GM21786 (cell line): Measurements from ENCODE around the gene FBXW7.
"Not testable (repeated sequence)": the region's sequence is repeated elsewhere in the genome, so short reads cannot be mapped to it uniquely, and the experiment has no call there.

Experiments
- ATAC-seq: cut with Tn5 transposase; IDR thresholded peaks from one replicate; pipeline ENCODE4 v1.9.1; 2021; ENCODE audit not compliant: unreplicated experiment

Gene FBXW7

DNA sequence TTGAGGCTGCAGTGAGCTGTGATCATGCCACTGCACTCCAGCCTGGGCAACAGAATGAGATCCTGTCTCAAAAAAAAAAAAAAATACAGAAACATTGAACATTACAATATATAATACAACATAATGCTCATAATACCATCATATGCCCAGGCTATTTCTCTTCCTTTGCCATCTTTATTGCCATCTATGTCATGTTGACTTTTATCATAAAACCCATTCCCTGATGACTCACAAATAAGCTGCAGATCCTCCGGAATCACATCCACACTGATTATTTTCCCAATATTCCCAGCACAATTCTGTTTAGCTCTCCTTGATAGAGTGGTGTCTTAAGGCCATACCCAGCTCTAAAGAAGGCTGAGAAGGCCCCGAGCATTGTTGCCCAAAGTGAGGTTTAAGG is 9.2 kb upstream of the FBXW7 start:
- ATAC-seq = no peak

- not testable (repeated sequence) for ATAC-seq
Observed at GRCh38 chr4:152544533-152544932, 8.6 kb upstream of the FBXW7 start.

DNA sequence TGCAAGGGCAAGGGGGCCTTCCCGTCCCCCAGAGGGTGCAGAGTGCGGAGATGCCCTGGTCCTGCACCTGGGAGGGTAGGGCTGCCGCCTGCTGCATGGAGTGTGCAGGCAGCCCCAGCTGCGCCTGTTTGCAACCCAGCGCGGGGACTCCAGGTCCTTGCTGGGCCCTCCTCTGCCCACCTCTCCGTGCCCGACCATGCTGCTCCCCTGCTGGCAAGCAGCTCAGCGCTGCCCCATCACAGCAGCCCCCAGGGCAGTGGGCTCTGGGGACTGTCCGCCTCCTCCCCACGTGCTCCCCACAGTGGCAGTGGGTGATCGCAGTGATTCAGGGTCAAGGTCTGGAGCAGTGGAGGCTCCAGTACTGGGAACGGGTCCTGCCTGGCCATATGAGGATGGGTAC is 5.0 kb upstream of the FBXW7 start:
- no peak for ATAC-seq

DNA sequence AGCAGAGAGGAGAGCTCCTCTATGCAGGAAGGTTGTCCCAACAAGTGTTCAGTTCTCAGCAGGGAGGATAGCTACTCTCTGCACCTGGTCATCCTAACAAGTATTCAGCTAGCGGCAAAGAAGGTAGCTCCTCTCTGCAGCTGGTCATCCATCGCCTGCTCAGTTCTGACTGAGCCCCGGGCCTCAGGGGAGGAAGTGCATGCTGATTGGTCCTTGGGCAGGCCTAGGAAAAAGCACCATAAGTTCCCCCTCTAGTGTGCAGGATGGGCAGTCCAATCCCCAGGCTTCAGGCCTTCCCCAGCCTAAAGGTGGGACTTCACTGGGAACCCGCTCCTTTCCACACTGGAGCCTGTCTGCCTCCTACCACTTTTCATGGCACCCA is 4.4 kb upstream of the FBXW7 start:
- ATAC-seq = peak; percentile 28

DNA sequence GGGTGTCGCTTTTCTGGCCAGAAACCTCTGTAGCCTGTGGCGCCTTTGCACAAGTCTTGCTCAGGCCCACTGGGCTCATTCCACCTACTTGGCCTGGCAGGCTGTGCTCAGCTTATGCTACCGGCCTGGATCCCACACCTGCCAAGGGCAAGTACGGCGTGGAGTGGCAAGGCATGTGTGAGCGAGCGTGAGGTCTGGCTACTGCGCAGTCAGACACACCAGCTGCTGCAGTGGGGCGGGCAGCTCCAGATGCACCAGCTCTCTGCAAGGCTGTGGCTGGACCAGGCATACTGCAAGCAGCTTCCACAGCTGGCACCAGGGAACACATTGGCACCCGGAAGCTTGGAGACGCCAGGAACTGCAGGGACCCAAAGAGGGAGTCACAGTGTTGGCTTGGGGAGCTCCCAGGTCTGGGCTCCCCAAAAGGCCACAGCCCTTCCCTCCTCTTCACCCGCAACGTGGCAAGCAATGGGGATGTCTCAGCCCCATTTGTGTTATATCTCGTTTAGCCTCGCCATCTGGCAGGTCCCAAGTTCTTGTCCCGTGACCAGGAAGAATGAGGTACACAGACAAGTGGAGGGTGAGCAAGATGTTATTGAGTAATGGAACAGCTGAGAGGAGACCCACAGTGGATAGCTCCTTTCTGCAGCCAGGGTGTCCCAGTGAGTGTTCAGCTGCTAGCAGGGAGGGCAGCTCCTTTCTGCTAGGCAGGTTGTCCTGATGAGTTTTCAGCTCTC is 3.8 kb upstream of the FBXW7 start:
- ATAC-seq = no peak

- ATAC-seq = no peak
Observed at GRCh38 chr4:152537881-152538280, 2.0 kb upstream of the FBXW7 start.

GRCh38 chr4:152536545-152537182 is 772 bp upstream of the FBXW7 start:
- ATAC-seq = peak; percentile 23

GRCh38 chr4:152535360-152535902 is 461 bp downstream of the FBXW7 start:
- ATAC-seq = peak; percentile 5

DNA sequence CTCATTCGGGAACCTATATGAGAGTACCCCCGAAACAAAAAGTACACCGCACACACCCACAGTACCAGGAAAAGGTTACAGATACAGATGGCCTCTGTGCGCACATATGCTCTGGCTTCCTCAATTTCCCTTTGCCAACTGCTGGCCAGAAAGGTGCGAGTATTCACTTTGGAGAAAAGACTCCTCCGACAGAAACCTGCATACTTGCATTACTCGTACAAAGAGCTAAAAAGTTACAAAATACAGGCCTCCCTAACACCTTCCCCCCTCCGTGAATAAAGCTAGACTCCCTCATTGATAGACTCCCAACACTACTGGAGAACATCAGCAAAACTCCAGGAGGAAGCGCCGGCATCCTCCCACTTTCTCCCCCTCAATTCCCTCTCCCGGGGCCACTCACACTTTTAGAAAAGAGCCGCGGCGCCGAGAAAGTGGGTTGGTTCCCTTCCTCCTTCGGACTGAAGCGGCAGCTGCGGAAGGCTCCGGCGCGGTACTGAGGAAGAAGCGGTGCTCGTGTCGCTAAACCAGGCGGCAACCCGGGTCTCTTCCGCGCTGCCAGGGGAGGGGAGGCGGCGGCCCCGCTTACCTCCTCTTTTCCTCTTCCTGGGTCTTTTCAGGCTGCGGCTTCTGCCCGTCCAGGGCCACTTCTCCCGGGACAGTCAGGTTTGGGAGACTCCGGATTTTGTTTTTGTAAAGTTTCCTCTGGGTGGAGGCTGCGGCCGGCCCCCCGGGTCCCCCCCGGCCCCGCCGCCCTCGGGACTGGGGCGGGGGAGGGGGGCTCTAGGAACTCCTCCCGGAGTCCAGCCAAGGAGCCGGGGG is 1.1 kb downstream of the FBXW7 start:
- no peak for ATAC-seq

- no peak for ATAC-seq
Observed at GRCh38 chr4:152531479-152531878, 4.4 kb downstream of the FBXW7 start.

GRCh38 chr4:152530600-152530999 is 5.3 kb downstream of the FBXW7 start:
- no peak for ATAC-seq

- ATAC-seq = no peak
Observed at GRCh38 chr4:152529880-152530279, 6.0 kb downstream of the FBXW7 start.

DNA sequence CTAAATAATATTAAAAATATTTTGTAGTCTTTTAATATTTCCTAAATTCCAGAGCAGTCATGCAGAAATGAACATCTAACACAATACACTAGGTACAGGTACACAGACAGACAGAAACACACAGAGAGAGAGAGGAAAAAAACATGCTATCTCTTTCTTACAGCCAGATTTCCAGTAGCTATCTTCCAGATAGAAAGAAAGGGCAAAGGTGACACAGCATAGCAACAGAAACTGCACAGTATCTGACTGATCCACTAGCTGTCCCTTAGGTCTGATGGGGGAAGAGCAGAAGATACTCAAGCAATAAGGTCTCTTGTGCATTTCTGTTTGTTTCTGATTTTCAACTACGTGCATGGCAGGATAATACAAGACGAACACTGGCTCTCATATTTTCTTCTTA is 7.8 kb downstream of the FBXW7 start:
- peak; percentile 34 for ATAC-seq

DNA sequence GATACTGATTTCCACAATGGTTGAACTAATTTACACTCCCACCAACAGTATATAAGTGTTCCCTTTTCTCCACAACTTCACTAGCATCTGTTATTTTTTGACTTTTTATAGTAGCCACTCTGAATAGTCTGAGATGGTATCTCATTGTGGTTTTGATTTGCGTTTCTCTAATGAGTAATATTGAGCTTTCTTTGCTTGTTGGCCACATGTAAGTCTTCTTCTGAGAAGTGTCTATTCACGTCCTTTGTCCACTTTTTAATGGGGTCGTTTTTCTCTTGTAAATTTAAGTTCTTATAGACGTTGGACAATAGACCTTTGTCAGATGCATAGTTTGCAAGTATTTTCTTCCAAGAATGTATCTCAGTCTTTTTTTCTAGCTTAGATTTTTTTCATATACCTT is 10.0 kb downstream of the FBXW7 start:
- ATAC-seq = peak; percentile 54

- no peak for ATAC-seq
Observed at GRCh38 chr4:152524427-152524826, 11.5 kb downstream of the FBXW7 start.

- no peak for ATAC-seq
Observed at GRCh38 chr4:152523731-152524130, 12.2 kb downstream of the FBXW7 start.

GRCh38 chr4:152522754-152523153 is 13.1 kb downstream of the FBXW7 start:
- ATAC-seq = no peak

DNA sequence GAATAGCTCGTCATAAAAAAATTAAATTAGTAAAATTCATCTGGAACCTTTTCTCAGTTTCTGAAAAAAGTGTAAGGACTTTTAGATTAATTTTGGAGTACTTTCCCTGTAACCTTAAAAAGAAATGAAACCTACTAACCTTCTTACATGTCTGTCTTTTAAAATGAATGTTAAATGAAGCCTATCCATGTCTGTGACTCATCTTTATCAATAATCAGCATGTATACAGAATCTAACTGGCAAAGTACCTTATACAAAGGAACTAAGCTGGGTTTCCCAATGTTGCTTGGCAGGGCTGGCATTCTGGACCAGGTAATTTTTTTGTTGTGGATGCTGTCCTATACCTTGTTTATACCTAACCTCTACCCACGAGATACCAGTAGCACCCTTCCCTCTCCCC is 13.6 kb downstream of the FBXW7 start:
- no peak for ATAC-seq

DNA sequence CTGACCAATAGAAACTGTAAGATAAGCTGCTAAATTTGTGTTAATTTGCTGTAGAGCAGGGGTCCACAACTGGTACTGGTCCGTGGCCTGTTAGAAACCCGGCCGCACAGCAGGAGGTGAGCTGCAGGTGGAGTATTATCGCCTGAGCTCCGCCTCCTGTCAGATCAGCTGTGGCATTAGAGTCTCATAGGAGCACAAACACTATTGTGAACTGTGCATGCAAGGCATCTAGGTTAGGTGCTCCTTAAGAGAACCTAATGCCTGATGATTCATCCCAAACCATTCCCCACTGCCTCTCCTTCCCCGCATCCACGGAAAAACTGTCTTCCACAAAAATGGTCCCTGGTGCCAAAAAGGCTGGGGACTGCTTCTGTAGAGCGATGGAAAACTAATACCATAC is 19.7 kb downstream of the FBXW7 start:
- ATAC-seq = no peak

GRCh38 chr4:152515678-152516077 is 20.2 kb downstream of the FBXW7 start:
- ATAC-seq = no peak

DNA sequence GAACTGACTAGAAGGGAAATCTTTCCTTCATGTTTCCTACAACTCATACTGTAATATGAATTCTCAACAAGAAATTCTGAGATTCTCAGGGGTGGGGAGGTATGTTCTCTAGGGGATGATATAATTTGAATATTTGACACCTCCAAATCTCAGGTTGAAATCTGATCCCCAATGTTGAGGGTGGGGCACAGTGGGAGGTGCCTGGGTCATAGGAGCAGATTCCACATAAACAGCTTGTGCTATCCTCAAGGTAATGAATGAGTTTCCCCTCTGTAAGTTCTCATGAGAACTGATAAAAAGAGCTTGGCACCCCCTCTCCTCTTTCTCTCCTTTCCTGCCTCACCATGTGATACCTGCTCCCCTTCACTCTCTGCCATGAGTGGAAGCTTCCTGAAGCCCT is 21.5 kb downstream of the FBXW7 start:
- ATAC-seq = no peak

DNA sequence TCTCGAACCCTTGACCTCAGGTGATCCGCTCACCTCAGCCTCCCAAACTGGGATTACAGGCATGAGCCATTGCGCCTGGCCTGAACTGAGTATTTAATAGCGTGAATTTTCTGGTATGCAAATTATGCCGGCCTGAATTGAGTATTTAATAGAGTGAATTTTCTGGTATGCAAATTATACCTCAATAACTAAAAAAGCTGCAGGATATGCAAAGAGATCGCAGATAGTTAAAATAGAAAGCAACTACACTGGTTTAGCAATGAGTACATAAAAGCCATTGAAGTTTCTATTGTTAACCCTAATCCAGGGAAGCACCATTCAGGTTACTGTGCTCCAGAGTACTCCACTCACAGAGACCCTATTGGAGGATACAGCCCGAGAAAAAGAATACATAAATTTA is 22.8 kb downstream of the FBXW7 start:
- no peak for ATAC-seq
